GM12873 (cell line): Measurements from ENCODE around the gene ANO3.

Experiments used
- CTCF ChIP-seq: IDR thresholded peaks from 2 replicates; pipeline ENCODE4 v1.5.1; 2012; ENCODE audit warnings: low read depth, mild to moderate bottlenecking, moderate library complexity, low read length, control low read depth; ENCODE audit not compliant: insufficient read depth; ENCODE audit errors: missing control alignments

The ANO3 gene

GRCh38 chr11:26665946-26666345 lies 334.0 kb downstream of the ANO3 start:
- TF ChIP-seq CTCF, result no peak

- no peak for TF ChIP-seq CTCF
Measured at GRCh38 chr11:26675233-26675928, 343.5 kb downstream of the ANO3 start.

- TF ChIP-seq CTCF, result no peak
Measured at GRCh38 chr11:26676641-26677040, 344.7 kb downstream of the ANO3 start.

GRCh38 chr11:26677566-26677965 lies 345.6 kb downstream of the ANO3 start:
- no peak for TF ChIP-seq CTCF

GRCh38 chr11:26687351-26687750 lies 355.4 kb downstream of the ANO3 start:
- no peak for TF ChIP-seq CTCF

GRCh38 chr11:26688701-26689100 lies 356.8 kb downstream of the ANO3 start:
- no peak for TF ChIP-seq CTCF

- TF ChIP-seq CTCF, result no peak
Measured at GRCh38 chr11:26696330-26696729, 364.4 kb downstream of the ANO3 start.
